WTC11 (cell line): ENCODE results near the gene FLT3LG. TPM values are rescaled to one million over a fixed set of nuclear protein-coding genes. Genes with fewer than 3 reads are reported as not detected.
A peak's percentile ranks its signal among the peaks of the same experiment; 100 is the strongest.

Experiments
- ARID4B ChIP-seq: sonication (generic); formaldehyde crosslinking; IDR thresholded peaks from 2 replicates; pipeline ENCODE4 v1.8.0; 2023; ENCODE audit warnings: missing genetic modification reagents, mild to moderate bottlenecking, borderline replicate concordance
- ATF3 ChIP-seq: sonication (generic); formaldehyde crosslinking; conservative IDR thresholded peaks from 2 replicates; pipeline ENCODE4 v1.8.1; 2022; ENCODE audit warnings: mild to moderate bottlenecking, missing genetic modification reagents
- ATF6 ChIP-seq: sonication (generic); formaldehyde crosslinking; IDR thresholded peaks from 2 replicates; pipeline ENCODE4 v1.8.1; 2023; ENCODE audit warnings: mild to moderate bottlenecking, missing genetic modification reagents
- CTCF ChIP-seq: fragments of 200-600 bp; IDR thresholded peaks from 2 replicates; pipeline ENCODE4 v1.8.0; 2022; ENCODE audit warnings: antibody characterized with exemption
- FOXJ3 ChIP-seq: sonication (generic); formaldehyde crosslinking; IDR thresholded peaks from 2 replicates; pipeline ENCODE4 v1.9.0; 2021; ENCODE audit warnings: missing genetic modification reagents, mild to moderate bottlenecking, borderline replicate concordance
- GABPB1 ChIP-seq: sonication (generic); formaldehyde crosslinking; IDR thresholded peaks from 2 replicates; pipeline ENCODE4 v1.8.1; 2023; ENCODE audit warnings: mild to moderate bottlenecking, missing genetic modification reagents
- GRHL2 ChIP-seq: fragments of 250-450 bp; sonication (Bioruptor Pico); IDR thresholded peaks from 2 replicates; pipeline ENCODE4 v1.8.0; 2022; ENCODE audit warnings: mild to moderate bottlenecking, moderate library complexity; ENCODE audit not compliant: insufficient replicate concordance, severe bottlenecking
- IRF1 ChIP-seq: sonication (generic); formaldehyde crosslinking; IDR thresholded peaks from 2 replicates; pipeline ENCODE4 v1.8.0; 2023; ENCODE audit warnings: missing genetic modification reagents
- NFYB ChIP-seq: sonication (generic); formaldehyde crosslinking; conservative IDR thresholded peaks from 2 replicates; pipeline ENCODE4 v1.8.0; 2022; ENCODE audit warnings: low read depth, missing genetic modification reagents
- TP53 ChIP-seq: sonication (generic); formaldehyde crosslinking; IDR thresholded peaks from 2 replicates; pipeline ENCODE4 v1.8.1; 2023; ENCODE audit warnings: mild to moderate bottlenecking, missing genetic modification reagents
- ZNF121 ChIP-seq: sonication (generic); formaldehyde crosslinking; IDR thresholded peaks from 2 replicates; pipeline ENCODE4 v1.8.0; 2023; ENCODE audit warnings: missing genetic modification reagents
- ZNF219 ChIP-seq: sonication (generic); formaldehyde crosslinking; IDR thresholded peaks from 2 replicates; pipeline ENCODE4 v1.8.0; 2023; ENCODE audit warnings: missing genetic modification reagents, mild to moderate bottlenecking, borderline replicate concordance
- ZNF232 ChIP-seq: sonication (generic); formaldehyde crosslinking; IDR thresholded peaks from 2 replicates; pipeline ENCODE4 v1.8.0; 2022; ENCODE audit warnings: mild to moderate bottlenecking, missing genetic modification reagents
- total RNA-seq: library from RNA; stranded (reverse); gene quantifications from 3 replicates; pipeline ENCODE4 v1.2.3, GENCODE V29; 2021
- TF ChIP-seq, protein P1 (sequence below): sonication (generic); formaldehyde crosslinking; IDR thresholded peaks from 2 replicates; pipeline ENCODE4 v1.8.0; 2023; ENCODE audit warnings: mild to moderate bottlenecking, missing genetic modification reagents
- TF ChIP-seq, protein P2 (sequence below): sonication (generic); formaldehyde crosslinking; IDR thresholded peaks from 2 replicates; pipeline ENCODE4 v1.8.1; 2022; ENCODE audit warnings: mild to moderate bottlenecking, moderate library complexity, missing genetic modification reagents
- TF ChIP-seq, protein P3 (sequence below): sonication (generic); formaldehyde crosslinking; IDR thresholded peaks from 2 replicates; pipeline ENCODE4 v1.8.0; 2022; ENCODE audit warnings: mild to moderate bottlenecking, missing genetic modification reagents
- TF ChIP-seq, protein P4 (sequence below): sonication (generic); formaldehyde crosslinking; IDR thresholded peaks from 2 replicates; pipeline ENCODE4 v1.8.1; 2022; ENCODE audit warnings: low read depth, missing genetic modification reagents, borderline replicate concordance
- TF ChIP-seq, protein P5 (sequence below): fragments of 250-450 bp; sonication (Bioruptor Pico); IDR thresholded peaks from 2 replicates; pipeline ENCODE4 v2.1.2; 2022; ENCODE audit warnings: mild to moderate bottlenecking, moderate library complexity

The FLT3LG gene
- total RNA-seq, 1 experiment from 2014 or later: 2.9 TPM

DNA sequence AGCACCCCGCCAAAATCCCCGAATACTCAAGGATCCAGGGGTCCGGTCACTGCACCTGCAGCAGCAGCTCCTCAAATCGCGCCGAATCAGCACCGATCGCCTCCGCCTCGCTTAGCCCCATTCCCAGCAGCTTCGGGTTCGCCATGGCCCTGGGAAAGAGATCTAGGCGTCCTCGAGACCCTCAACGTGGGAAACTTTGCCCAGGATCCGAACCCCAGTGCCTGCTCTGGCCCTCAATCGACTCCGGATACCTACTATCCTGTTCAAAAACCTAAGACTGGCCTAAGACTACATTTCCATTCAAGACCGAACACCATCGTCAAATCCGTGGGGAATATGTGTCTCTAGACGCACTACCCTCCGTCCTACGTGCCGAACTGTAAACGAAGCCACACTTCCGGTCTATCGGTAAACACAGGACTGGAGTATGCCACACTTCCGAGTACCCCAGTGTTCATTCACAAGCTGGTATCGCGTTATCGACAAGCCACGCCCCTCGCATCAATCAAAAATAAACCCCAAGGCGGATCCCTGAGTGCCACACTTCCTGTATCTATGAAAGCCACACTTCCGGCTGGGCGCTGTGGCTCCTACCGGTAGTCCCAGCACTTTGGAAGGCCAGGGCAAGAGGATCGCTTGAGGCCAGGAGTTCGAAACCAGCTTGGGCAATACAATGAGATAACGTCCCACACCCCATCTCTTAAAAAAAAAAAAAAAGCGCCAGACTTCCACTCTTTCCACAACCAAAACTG lies 22.4 kb upstream of the FLT3LG start, which contains the start of gene PIH1D1 (continued):
- TF ChIP-seq, protein P1, sequence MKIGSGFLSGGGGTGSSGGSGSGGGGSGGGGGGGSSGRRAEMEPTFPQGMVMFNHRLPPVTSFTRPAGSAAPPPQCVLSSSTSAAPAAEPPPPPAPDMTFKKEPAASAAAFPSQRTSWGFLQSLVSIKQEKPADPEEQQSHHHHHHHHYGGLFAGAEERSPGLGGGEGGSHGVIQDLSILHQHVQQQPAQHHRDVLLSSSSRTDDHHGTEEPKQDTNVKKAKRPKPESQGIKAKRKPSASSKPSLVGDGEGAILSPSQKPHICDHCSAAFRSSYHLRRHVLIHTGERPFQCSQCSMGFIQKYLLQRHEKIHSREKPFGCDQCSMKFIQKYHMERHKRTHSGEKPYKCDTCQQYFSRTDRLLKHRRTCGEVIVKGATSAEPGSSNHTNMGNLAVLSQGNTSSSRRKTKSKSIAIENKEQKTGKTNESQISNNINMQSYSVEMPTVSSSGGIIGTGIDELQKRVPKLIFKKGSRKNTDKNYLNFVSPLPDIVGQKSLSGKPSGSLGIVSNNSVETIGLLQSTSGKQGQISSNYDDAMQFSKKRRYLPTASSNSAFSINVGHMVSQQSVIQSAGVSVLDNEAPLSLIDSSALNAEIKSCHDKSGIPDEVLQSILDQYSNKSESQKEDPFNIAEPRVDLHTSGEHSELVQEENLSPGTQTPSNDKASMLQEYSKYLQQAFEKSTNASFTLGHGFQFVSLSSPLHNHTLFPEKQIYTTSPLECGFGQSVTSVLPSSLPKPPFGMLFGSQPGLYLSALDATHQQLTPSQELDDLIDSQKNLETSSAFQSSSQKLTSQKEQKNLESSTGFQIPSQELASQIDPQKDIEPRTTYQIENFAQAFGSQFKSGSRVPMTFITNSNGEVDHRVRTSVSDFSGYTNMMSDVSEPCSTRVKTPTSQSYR: no peak
- TF ChIP-seq FOXJ3 (CRISPR knock-in tag) (no peak), ZNF121 (no peak), TP53 (CRISPR knock-in tag) (no peak), ATF3 (CRISPR knock-in tag) (no peak), GRHL2 (no peak), ARID4B (CRISPR knock-in tag) (no peak; the same call in 1 of the 2 replicates), NFYB (CRISPR knock-in tag) (no peak), ATF6 (CRISPR knock-in tag) (no peak), CTCF (no peak), GABPB1 (CRISPR knock-in tag) (peak; percentile 39; the same call in 1 of the 2 replicates), ZNF232 (CRISPR knock-in tag) (no peak), IRF1 (no peak), ZNF219 (CRISPR knock-in tag) (no peak)
- TF ChIP-seq, protein P2, sequence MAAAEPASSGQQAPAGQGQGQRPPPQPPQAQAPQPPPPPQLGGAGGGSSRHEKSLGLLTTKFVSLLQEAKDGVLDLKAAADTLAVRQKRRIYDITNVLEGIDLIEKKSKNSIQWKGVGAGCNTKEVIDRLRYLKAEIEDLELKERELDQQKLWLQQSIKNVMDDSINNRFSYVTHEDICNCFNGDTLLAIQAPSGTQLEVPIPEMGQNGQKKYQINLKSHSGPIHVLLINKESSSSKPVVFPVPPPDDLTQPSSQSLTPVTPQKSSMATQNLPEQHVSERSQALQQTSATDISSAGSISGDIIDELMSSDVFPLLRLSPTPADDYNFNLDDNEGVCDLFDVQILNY (CRISPR knock-in tag): no peak
- TF ChIP-seq, protein P3, sequence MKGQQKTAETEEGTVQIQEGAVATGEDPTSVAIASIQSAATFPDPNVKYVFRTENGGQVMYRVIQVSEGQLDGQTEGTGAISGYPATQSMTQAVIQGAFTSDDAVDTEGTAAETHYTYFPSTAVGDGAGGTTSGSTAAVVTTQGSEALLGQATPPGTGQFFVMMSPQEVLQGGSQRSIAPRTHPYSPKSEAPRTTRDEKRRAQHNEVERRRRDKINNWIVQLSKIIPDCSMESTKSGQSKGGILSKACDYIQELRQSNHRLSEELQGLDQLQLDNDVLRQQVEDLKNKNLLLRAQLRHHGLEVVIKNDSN (CRISPR knock-in tag): peak; percentile 9; the same call in 1 of the 2 replicates
- TF ChIP-seq, protein P4, sequence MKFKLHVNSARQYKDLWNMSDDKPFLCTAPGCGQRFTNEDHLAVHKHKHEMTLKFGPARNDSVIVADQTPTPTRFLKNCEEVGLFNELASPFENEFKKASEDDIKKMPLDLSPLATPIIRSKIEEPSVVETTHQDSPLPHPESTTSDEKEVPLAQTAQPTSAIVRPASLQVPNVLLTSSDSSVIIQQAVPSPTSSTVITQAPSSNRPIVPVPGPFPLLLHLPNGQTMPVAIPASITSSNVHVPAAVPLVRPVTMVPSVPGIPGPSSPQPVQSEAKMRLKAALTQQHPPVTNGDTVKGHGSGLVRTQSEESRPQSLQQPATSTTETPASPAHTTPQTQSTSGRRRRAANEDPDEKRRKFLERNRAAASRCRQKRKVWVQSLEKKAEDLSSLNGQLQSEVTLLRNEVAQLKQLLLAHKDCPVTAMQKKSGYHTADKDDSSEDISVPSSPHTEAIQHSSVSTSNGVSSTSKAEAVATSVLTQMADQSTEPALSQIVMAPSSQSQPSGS (CRISPR knock-in tag): no peak
- TF ChIP-seq, protein P5, sequence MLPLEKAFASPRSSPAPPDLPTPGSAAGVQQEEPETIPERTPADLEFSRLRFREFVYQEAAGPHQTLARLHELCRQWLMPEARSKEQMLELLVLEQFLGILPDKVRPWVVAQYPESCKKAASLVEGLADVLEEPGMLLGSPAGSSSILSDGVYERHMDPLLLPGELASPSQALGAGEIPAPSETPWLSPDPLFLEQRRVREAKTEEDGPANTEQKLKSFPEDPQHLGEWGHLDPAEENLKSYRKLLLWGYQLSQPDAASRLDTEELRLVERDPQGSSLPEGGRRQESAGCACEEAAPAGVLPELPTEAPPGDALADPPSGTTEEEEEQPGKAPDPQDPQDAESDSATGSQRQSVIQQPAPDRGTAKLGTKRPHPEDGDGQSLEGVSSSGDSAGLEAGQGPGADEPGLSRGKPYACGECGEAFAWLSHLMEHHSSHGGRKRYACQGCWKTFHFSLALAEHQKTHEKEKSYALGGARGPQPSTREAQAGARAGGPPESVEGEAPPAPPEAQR (CRISPR knock-in tag): no peak
